ENCODE results near the gene MAB21L4.

The MAB21L4 gene

GRCh38 chr2:240899468-240899865 is 3.5 kb upstream of the MAB21L4 start:
- Histone ChIP-seq H3K36me3 (no peaks in the 10 kb centered on the region), H3K27me3 (no peaks in the 10 kb centered on the region), H3K9me3 (no peaks in the 10 kb centered on the region), H3K27ac (no peak overlapping the region), H3K4me1 (ENCODE audit: control insufficient read depth in 1 of 2, insufficient read depth in 1 of 2, low read depth in 1 of 2, low read length in 1 of 2) (no peaks in the 10 kb centered on the region), H3K4me3 (ENCODE audit: low read depth in 1 of 2, low read length in 1 of 2) (no peak overlapping the region)
- no peak for TF ChIP-seq CTCF (IDR thresholded peaks at IDR 0.05)

- no peak for TF ChIP-seq CTCF (IDR thresholded peaks at IDR 0.05)
- Histone ChIP-seq H3K4me1 (ENCODE audit: control insufficient read depth in 1 of 2, insufficient read depth in 1 of 2, low read depth in 1 of 2, low read length in 1 of 2) (no peaks in the 10 kb centered on the region), H3K27me3 (no peaks in the 10 kb centered on the region), H3K4me3 (ENCODE audit: low read depth in 1 of 2, low read length in 1 of 2) (no peak overlapping the region), H3K36me3 (no peaks in the 10 kb centered on the region), H3K9me3 (no peaks in the 10 kb centered on the region), H3K27ac (no peak overlapping the region)
Observed at GRCh38 chr2:240898731-240899467, 2.9 kb upstream of the MAB21L4 start.

DNA sequence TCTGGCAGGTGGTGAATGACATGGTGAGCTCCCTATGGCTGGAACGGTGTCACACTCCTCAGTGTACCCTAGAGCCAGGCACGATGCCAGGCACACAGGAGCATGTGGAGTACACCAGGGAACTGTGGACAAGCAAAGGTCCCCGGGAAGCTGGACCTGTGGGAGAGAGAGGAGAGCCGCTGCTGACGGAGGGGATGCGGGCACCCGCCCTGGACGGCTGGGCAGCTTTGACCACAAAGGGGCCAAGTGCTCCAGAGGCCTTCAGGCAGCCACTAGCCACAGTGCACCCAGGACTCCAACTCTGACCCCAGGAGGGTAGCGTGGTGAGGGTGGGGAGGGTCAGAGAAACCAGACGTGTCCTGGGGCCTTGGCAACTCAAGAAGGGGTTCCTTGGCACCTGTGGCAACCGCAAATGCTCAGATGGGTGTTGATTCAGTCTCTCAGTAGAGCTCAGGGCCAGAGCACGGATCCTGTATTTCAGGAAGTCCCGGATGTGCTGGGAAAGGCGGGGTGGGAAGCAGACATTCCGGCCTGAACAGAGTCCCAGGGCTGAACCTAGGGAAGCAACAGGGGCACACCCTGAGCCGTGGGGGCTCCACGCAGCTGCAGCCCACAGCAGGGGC is 2.3 kb upstream of the MAB21L4 start:
- H3K27ac ChIP-seq, result no peak overlapping the region
- no peaks in the 10 kb centered on the region for H3K4me1 ChIP-seq (ENCODE audit: control insufficient read depth in 1 of 2, insufficient read depth in 1 of 2, low read depth in 1 of 2, low read length in 1 of 2)
- H3K27me3 ChIP-seq, result no peaks in the 10 kb centered on the region
- H3K36me3 ChIP-seq, result no peaks in the 10 kb centered on the region
- TF ChIP-seq CTCF (IDR thresholded peaks at IDR 0.05), result no peak
- no peaks in the 10 kb centered on the region for H3K9me3 ChIP-seq
- no peak overlapping the region for H3K4me3 ChIP-seq (ENCODE audit: low read depth in 1 of 2, low read length in 1 of 2)

DNA sequence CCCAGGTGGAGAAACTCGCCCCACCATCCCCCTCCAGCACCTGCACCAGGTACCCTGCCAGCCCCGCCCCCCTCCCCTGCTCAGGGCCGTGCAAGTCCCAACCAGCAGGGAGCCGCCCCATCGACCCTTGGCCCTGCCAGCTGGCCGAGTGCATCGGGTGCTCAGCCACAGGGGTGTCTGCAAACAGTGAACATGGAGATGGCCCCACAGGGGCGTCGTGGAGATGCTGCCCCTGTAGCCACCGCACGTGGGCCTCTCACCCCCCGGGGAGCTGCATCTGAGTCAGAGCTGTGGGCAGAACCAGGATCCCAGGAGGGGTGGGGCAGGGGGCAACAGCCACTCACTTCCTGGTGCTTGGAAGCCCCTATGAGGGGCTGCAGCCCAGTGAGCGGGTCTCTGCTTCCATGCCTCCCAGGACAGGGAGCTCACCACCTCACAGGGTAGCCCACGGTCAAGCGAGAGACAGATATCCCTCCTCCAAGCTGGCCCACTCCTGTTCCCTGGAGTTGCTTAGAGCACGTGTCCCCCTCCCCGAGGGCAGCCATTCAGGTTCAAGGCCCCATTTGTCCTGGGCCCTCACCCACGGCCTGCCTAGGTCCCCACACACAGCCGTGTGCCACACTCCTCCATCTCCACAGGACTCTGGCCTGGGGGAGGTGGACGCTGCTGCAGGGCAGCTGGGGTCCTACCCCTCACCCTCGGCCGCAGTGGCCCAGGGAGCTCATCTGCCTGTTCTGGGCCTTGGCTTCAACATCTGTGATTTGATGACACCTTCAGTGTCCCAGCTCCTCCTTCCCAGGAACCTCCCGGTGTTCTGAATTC is 1.1 kb upstream of the MAB21L4 start:
- Histone ChIP-seq H3K4me3 (ENCODE audit: low read depth in 1 of 2, low read length in 1 of 2) (no peak overlapping the region), H3K36me3 (no peaks in the 10 kb centered on the region), H3K4me1 (ENCODE audit: control insufficient read depth in 1 of 2, insufficient read depth in 1 of 2, low read depth in 1 of 2, low read length in 1 of 2) (no peaks in the 10 kb centered on the region), H3K9me3 (no peaks in the 10 kb centered on the region), H3K27ac (no peak overlapping the region), H3K27me3 (no peaks in the 10 kb centered on the region)
- TF ChIP-seq CTCF (IDR thresholded peaks at IDR 0.05), result no peak

GRCh38 chr2:240896394-240896793 is 438 bp upstream of the MAB21L4 start:
- Histone ChIP-seq H3K4me1 (ENCODE audit: control insufficient read depth in 1 of 2, insufficient read depth in 1 of 2, low read depth in 1 of 2, low read length in 1 of 2) (no peaks in the 10 kb centered on the region), H3K36me3 (no peaks in the 10 kb centered on the region), H3K4me3 (ENCODE audit: low read depth in 1 of 2, low read length in 1 of 2) (no peak overlapping the region), H3K9me3 (no peaks in the 10 kb centered on the region), H3K27ac (no peak overlapping the region), H3K27me3 (no peaks in the 10 kb centered on the region)
- TF ChIP-seq CTCF (IDR thresholded peaks at IDR 0.05), result no peak

Measured in neutrophil (primary cell).